ENCODE measurements around the gene PREX1.
"Not testable (repeated sequence)": the region's sequence is repeated elsewhere in the genome, so short reads cannot be mapped to it uniquely, and the experiment has no call there.

Gene PREX1

GRCh38 chr20:48827855-48828733 lies at the start of gene PREX1:
TSS of gene PREX1 (minus strand) at chr20:48827999. CDS start at chr20:48827860, 139 bp downstream.
- peak within 1 kb of the TSS; percentile 44 to 68 (median 63) for H3K4me3 ChIP-seq
- H3K27ac ChIP-seq, result peak within 1 kb of the TSS; percentile 63 to 94 (median 84)

GRCh38 chr20:48877304-48877703 lies 49.5 kb upstream of the PREX1 start:
- no peak overlapping the region for H3K27ac ChIP-seq
- H3K4me3 ChIP-seq, result no peak overlapping the region

DNA sequence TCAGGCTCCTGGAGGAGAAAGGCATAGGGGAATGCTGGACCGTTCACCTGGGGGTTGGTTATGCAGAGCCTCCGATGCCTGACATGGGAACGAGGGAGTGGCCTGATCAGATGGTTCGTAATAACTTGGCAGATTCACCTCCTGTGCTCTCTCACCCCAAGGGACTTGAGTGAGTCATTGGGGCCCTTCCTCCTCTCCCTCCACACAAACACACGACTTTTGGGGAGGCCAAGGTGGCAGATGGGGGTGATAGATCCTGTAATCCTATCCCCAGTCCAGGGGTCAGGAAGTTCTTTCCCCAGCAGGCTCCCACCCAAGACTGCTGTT lies 48.1 kb upstream of the PREX1 start:
- Histone ChIP-seq H3K27ac (no peak overlapping the region), H3K4me3 (no peak overlapping the region)

- Histone ChIP-seq H3K27ac (no peak overlapping the region), H3K4me3 (no peak overlapping the region)
Observed at GRCh38 chr20:48875233-48875913, 47.6 kb upstream of the PREX1 start.

GRCh38 chr20:48869442-48869841 lies 41.6 kb upstream of the PREX1 start:
- not testable (repeated sequence) for H3K27ac ChIP-seq, H3K4me3 ChIP-seq

DNA sequence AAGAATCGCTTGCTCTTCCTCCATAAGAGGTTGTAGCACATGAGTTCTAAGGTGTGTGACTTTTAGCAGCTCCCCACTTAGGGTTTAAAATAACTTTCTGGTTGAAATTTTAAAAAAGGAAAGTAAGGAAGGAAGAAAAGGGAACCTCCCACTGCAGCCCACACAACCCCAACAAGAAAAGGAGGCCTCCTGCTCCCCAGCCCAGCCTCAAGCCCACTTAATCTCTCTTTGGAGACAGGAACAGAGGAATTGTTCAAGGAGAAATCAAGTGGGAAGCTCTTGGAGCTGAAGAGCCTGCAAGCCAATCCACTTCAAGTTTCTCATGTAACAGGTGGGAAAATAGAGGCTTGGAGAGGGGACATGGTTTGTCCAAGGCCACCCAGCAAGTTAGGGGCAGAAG lies 39.1 kb upstream of the PREX1 start:
- Histone ChIP-seq H3K27ac (no peak overlapping the region), H3K4me3 (no peak overlapping the region)

- no peak overlapping the region for H3K4me3 ChIP-seq
- no peak overlapping the region for H3K27ac ChIP-seq
Observed at GRCh38 chr20:48864738-48865318, 37.0 kb upstream of the PREX1 start.

GRCh38 chr20:48864254-48864653 lies 36.5 kb upstream of the PREX1 start:
- Histone ChIP-seq H3K4me3 (no peak overlapping the region), H3K27ac (no peak overlapping the region)

- Histone ChIP-seq H3K27ac (no peak overlapping the region), H3K4me3 (no peak overlapping the region)
Observed at GRCh38 chr20:48862279-48862678, 34.5 kb upstream of the PREX1 start.

GRCh38 chr20:48861444-48861843 lies 33.6 kb upstream of the PREX1 start:
- H3K27ac ChIP-seq, result no peak overlapping the region
- no peak overlapping the region for H3K4me3 ChIP-seq

- Histone ChIP-seq H3K4me3 (no peak overlapping the region), H3K27ac (peak overlapping the region in 13 of 21 experiments; percentile 0 to 75 (median 44))
Observed at GRCh38 chr20:48858075-48858790, 30.4 kb upstream of the PREX1 start.

- no peak overlapping the region for H3K27ac ChIP-seq
- no peak overlapping the region for H3K4me3 ChIP-seq
Observed at GRCh38 chr20:48856130-48856529, 28.3 kb upstream of the PREX1 start.

DNA sequence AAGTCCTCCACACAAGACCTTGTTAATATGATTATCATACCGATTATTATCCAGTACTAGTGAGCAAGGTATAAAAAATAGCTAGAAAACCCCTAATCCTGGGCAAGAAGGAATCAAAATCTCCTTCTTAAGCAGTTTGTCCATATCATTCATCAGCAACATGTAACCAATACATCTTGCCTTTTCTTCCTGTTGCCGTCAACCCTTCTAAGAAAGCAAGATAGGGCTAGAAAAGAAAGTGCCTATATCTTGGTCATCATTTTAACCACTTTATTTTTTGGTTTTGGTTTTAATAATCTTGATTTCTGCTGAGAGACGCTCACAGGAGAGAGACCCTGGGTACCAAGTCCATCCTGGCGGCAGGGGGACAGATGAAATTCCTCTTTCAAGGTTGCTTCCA lies 27.2 kb upstream of the PREX1 start:
- H3K27ac ChIP-seq, result no peak overlapping the region
- no peak overlapping the region for H3K4me3 ChIP-seq

DNA sequence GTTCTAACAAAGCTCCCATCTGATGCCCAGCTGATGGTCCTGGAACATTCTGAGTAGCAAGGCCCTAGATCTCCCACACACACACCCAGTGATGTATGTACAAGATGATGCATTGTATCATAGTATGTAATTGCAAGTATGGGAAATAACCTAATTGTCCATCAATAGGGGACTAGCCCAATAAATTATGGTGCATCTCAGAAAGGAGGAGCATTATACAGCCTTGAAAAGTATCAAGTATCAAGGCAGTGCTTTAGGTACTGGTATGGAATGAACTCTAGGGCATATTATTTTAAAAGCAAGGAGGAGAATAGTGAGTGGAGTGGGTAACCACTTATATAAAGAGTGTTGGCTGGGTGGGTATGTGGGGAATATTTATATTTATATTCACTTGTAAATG lies 24.8 kb upstream of the PREX1 start:
- Histone ChIP-seq H3K27ac (no peak overlapping the region), H3K4me3 (no peak overlapping the region)

DNA sequence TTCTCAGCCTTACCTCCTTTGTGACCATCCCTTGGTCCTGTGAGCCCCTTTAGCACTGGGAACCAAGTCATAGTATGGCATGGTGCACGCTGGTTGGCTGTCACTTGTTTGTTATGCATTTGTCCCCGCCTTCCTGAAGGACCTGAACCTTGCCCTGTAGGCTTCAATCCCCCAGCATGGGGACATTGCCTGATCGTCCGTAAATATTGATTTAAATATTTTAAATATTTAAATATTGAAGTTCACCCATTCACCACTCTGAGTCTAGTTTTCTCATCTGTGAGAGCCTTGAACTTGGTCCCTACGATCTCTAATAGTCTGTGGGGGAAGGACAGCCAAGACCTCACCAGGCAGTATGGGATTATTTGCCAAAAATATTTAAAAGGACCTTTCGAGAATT lies 23.8 kb upstream of the PREX1 start:
- Histone ChIP-seq H3K27ac (no peak overlapping the region), H3K4me3 (no peak overlapping the region)

GRCh38 chr20:48850977-48851299 lies 23.1 kb upstream of the PREX1 start:
- Histone ChIP-seq H3K4me3 (no peak overlapping the region), H3K27ac (no peak overlapping the region)

- Histone ChIP-seq H3K27ac (no peak overlapping the region), H3K4me3 (no peak overlapping the region)
Observed at GRCh38 chr20:48850257-48850976, 22.6 kb upstream of the PREX1 start.

DNA sequence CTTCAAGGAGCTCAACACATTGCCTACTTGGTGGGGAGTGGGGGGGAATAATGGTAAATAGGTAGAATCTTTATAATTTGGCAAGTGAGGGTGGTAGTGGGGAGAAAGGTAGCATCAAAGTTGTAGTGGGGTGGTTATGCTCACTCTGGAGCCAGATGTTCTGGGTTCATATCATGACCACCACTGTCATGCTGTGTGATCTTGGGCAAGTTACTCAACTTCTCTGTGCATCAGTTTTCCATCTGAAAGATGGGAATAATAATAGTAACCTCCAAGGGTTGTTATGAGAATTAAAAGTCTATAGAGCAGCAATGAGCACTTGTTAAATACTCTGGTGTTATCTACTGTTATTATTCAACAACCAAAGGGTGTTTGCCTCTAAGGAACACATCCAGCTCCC lies 22.0 kb upstream of the PREX1 start:
- no peak overlapping the region for H3K27ac ChIP-seq
- no peak overlapping the region for H3K4me3 ChIP-seq

GRCh38 chr20:48849299-48849698 lies 21.5 kb upstream of the PREX1 start:
- Histone ChIP-seq H3K4me3 (no peak overlapping the region), H3K27ac (no peak overlapping the region)

Measured in skin epidermis (tissue), 12 donors.